Activated naive CD4-positive, alpha-beta T cell treated with Interleukin-2 at 50 U/mL for 16 hours (primary cell): Measurements from ENCODE around the gene CREB3.

Experiments used
- DNase-seq: peaks from one replicate; pipeline ENCODE4 v3.0.0-alpha.2; 2020

The CREB3 gene

GRCh38 chr9:35749515-35750255 is 17.2 kb downstream of the CREB3 start:
- DNase-seq: peak; percentile 51

- DNase-seq: no peak
Observed at GRCh38 chr9:35750256-35750531, 17.7 kb downstream of the CREB3 start.

- no peak for DNase-seq
Observed at GRCh38 chr9:35753466-35753865, 21.0 kb downstream of the CREB3 start.

- no peak for DNase-seq
Observed at GRCh38 chr9:35754264-35754663, 21.8 kb downstream of the CREB3 start, which contains the start of gene MSMP. TSS of gene MSMP (minus strand) at chr9:35754276. CDS start at chr9:35754129, 147 bp downstream.

GRCh38 chr9:35755071-35755470 is 22.6 kb downstream of the CREB3 start:
- DNase-seq: no peak

- peak; percentile 81 for DNase-seq
Observed at GRCh38 chr9:35756275-35757225, 24.1 kb downstream of the CREB3 start.

GRCh38 chr9:35757226-35757891 is 24.9 kb downstream of the CREB3 start:
- DNase-seq: no peak

GRCh38 chr9:35757892-35758275 is 25.4 kb downstream of the CREB3 start:
- DNase-seq: no peak

GRCh38 chr9:35758475-35759050 is 26.1 kb downstream of the CREB3 start:
- DNase-seq: no peak

- DNase-seq: no peak
Observed at GRCh38 chr9:35759795-35760194, 27.3 kb downstream of the CREB3 start.

GRCh38 chr9:35760651-35761050 is 28.2 kb downstream of the CREB3 start:
- no peak for DNase-seq

GRCh38 chr9:35763181-35763580 is 30.7 kb downstream of the CREB3 start:
- no peak for DNase-seq

GRCh38 chr9:35763803-35764202 is 31.3 kb downstream of the CREB3 start:
- DNase-seq: no peak

GRCh38 chr9:35766997-35767396 is 34.5 kb downstream of the CREB3 start:
- DNase-seq: no peak

- DNase-seq: no peak
Observed at GRCh38 chr9:35767458-35767857, 35.0 kb downstream of the CREB3 start.

GRCh38 chr9:35769763-35770162 is 37.3 kb downstream of the CREB3 start:
- no peak for DNase-seq

GRCh38 chr9:35771075-35771433 is 38.6 kb downstream of the CREB3 start:
- DNase-seq: no peak

GRCh38 chr9:35771534-35771933 is 39.1 kb downstream of the CREB3 start:
- no peak for DNase-seq

GRCh38 chr9:35771943-35772342 is 39.5 kb downstream of the CREB3 start:
- no peak for DNase-seq

- no peak for DNase-seq
Observed at GRCh38 chr9:35774907-35775635, 42.6 kb downstream of the CREB3 start.

GRCh38 chr9:35776018-35776417 is 43.6 kb downstream of the CREB3 start:
- DNase-seq: no peak

GRCh38 chr9:35778496-35778895 is 46.0 kb downstream of the CREB3 start:
- DNase-seq: no peak

GRCh38 chr9:35781066-35781465 is 48.6 kb downstream of the CREB3 start:
- DNase-seq: no peak
